ENCODE results near the gene EPHB1.
"Not testable (repeated sequence)": the region's sequence is repeated elsewhere in the genome, so short reads cannot be mapped to it uniquely, and the experiment has no call there.

The EPHB1 gene

GRCh38 chr3:135083756-135084155, 288.7 kb downstream of the EPHB1 start:
- DNase-seq (ENCODE audit: low read depth in 2 of 2) = no peak

- DNase-seq (ENCODE audit: low read depth in 2 of 2) = no peak
These were observed 289.3 kb downstream of the EPHB1 start for GRCh38 chr3:135084405-135084804.

GRCh38 chr3:135084976-135085375, 289.9 kb downstream of the EPHB1 start:
- DNase-seq (ENCODE audit: low read depth in 2 of 2) = no peak

- no peak for DNase-seq (ENCODE audit: low read depth in 2 of 2)
These were observed 290.8 kb downstream of the EPHB1 start for GRCh38 chr3:135085652-135086436.

GRCh38 chr3:135087782-135088181, 292.7 kb downstream of the EPHB1 start:
- DNase-seq (ENCODE audit: low read depth in 2 of 2) = no peak

- no peak for DNase-seq (ENCODE audit: low read depth in 2 of 2)
These were observed 294.4 kb downstream of the EPHB1 start for GRCh38 chr3:135089451-135089850.

GRCh38 chr3:135090020-135090717, 295.1 kb downstream of the EPHB1 start:
- DNase-seq (ENCODE audit: low read depth in 2 of 2) = no peak

- no peak for DNase-seq (ENCODE audit: low read depth in 2 of 2)
These were observed 296.9 kb downstream of the EPHB1 start for GRCh38 chr3:135091946-135092345.

GRCh38 chr3:135093121-135093520, 298.1 kb downstream of the EPHB1 start:
- DNase-seq (ENCODE audit: low read depth in 2 of 2) = no peak

GRCh38 chr3:135097276-135097946, 302.4 kb downstream of the EPHB1 start:
- DNase-seq (ENCODE audit: low read depth in 2 of 2) = no peak

- DNase-seq (ENCODE audit: low read depth in 2 of 2) = no peak
These were observed 304.8 kb downstream of the EPHB1 start for GRCh38 chr3:135099734-135100355.

- DNase-seq (ENCODE audit: low read depth in 2 of 2) = no peak
These were observed 305.3 kb downstream of the EPHB1 start for GRCh38 chr3:135100366-135100765.

- no peak for DNase-seq (ENCODE audit: low read depth in 2 of 2)
These were observed 308.9 kb downstream of the EPHB1 start for GRCh38 chr3:135103917-135104316.

GRCh38 chr3:135106445-135106844, 311.4 kb downstream of the EPHB1 start:
- no peak for DNase-seq (ENCODE audit: low read depth in 2 of 2)

GRCh38 chr3:135107043-135107442, 312.0 kb downstream of the EPHB1 start:
- no peak for DNase-seq (ENCODE audit: low read depth in 2 of 2)

GRCh38 chr3:135109681-135110080, 314.6 kb downstream of the EPHB1 start:
- no peak for DNase-seq (ENCODE audit: low read depth in 2 of 2)

- DNase-seq (ENCODE audit: low read depth in 2 of 2) = not testable (repeated sequence)
These were observed 319.5 kb downstream of the EPHB1 start for GRCh38 chr3:135114551-135114950.

- no peak for DNase-seq (ENCODE audit: low read depth in 2 of 2)
These were observed 322.9 kb downstream of the EPHB1 start for GRCh38 chr3:135117977-135118376.

GRCh38 chr3:135118792-135119191, 323.7 kb downstream of the EPHB1 start:
- DNase-seq (ENCODE audit: low read depth in 2 of 2) = no peak

GRCh38 chr3:135125171-135125801, 330.2 kb downstream of the EPHB1 start:
- DNase-seq (ENCODE audit: low read depth in 2 of 2) = no peak

- no peak for DNase-seq (ENCODE audit: low read depth in 2 of 2)
These were observed 332.9 kb downstream of the EPHB1 start for GRCh38 chr3:135127946-135128470.

Data from stimulated activated CD4-positive, alpha-beta T cell treated with anti-CD3 and anti-CD28 coated beads, Interleukin-1b, Interleukin-23, amount 100 ng/mL, for 1 hour (primary cell).